VCaP (cell line): Measurements from ENCODE around the gene PIR.
A peak's percentile ranks its signal among the peaks of the same experiment; 100 is the strongest.

Experiments
- H3K27ac ChIP-seq: fragments of 450-650 bp; 2 replicates; pipeline ENCODE4 v1.5.1; 2017
- TF ChIP-seq, protein P1 (sequence below): fragments of 450-650 bp; conservative IDR thresholded peaks from 2 replicates; pipeline ENCODE4 v1.5.1; 2017; ENCODE audit warnings: mild to moderate bottlenecking, moderate library complexity

Gene PIR

DNA sequence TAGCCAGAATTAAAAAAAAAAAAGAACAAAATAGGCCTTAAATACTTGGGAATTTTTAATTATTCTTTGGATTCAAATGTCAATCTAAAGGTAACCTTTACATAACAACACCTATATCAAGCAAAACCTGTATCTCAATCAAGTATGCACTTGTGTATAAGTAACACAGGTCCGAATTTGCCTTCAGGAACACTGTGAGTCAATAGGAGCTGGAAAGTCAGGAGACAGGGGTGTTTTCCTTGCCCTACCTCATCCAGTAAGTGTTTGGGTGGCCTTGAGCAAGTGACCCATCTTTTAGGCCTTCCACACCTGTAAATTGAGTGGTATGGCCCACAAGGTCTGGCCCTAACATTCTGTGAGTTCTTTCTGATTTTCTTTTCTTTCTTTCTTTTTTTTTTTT is 68.1 kb downstream of the PIR start:
- TF ChIP-seq, protein P1, sequence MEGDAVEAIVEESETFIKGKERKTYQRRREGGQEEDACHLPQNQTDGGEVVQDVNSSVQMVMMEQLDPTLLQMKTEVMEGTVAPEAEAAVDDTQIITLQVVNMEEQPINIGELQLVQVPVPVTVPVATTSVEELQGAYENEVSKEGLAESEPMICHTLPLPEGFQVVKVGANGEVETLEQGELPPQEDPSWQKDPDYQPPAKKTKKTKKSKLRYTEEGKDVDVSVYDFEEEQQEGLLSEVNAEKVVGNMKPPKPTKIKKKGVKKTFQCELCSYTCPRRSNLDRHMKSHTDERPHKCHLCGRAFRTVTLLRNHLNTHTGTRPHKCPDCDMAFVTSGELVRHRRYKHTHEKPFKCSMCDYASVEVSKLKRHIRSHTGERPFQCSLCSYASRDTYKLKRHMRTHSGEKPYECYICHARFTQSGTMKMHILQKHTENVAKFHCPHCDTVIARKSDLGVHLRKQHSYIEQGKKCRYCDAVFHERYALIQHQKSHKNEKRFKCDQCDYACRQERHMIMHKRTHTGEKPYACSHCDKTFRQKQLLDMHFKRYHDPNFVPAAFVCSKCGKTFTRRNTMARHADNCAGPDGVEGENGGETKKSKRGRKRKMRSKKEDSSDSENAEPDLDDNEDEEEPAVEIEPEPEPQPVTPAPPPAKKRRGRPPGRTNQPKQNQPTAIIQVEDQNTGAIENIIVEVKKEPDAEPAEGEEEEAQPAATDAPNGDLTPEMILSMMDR: no peak
- H3K27ac ChIP-seq: no peak overlapping the region

DNA sequence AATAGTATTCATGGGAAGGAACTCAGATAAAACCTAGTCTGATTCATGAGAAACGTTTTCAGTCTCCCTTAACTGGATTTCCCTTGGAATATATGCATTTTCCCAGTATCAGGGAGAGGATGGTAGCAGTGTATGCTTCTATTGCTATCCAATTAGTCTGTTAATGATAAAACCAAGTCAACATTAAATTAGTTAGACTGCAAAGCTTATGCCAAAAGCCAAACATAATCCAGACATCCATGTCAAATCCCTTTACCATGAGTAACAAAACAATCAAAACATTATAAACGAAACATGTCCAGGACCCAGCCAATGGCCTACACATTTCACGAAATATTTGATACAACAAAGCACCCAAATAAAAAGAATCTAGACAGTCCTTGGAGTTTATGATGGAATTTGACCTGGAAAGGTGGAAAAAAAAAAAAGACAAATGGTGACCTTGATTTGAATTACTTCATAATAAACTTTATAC is 74.4 kb downstream of the PIR start:
- TF ChIP-seq, protein P1: no peak
- H3K27ac ChIP-seq: no peak overlapping the region

DNA sequence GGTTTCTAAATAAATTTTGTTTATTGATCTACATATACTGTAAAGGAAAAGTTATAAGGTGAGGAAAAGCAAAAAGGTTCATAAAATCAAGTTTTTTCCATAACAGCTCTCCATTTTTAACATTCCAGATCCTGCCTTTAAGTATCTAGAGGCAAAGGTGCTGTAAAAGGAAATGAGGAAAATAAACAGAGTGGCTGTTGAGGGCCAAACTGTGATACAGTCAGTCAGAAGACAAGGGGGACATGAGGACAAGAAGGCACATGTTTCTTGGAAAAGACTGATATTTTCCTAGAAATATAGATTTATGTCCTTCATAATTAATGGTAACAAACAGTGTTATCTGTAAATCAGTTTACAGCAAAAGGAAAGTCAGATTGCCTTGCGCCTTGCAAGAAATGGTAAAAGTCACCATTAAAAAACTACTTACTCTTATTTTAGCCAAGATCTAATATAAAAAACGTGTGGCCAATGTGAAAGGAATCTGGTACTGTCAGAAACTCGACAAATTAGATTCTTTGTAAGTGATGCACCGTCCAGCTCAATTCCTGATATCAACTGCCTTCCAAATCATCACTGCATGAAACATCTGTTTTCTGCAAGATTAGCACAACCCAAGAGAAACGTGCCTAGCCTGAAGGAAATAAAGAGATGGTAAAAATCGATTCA is 75.0 kb downstream of the PIR start:
- no peak overlapping the region for H3K27ac ChIP-seq
- TF ChIP-seq, protein P1: no peak

DNA sequence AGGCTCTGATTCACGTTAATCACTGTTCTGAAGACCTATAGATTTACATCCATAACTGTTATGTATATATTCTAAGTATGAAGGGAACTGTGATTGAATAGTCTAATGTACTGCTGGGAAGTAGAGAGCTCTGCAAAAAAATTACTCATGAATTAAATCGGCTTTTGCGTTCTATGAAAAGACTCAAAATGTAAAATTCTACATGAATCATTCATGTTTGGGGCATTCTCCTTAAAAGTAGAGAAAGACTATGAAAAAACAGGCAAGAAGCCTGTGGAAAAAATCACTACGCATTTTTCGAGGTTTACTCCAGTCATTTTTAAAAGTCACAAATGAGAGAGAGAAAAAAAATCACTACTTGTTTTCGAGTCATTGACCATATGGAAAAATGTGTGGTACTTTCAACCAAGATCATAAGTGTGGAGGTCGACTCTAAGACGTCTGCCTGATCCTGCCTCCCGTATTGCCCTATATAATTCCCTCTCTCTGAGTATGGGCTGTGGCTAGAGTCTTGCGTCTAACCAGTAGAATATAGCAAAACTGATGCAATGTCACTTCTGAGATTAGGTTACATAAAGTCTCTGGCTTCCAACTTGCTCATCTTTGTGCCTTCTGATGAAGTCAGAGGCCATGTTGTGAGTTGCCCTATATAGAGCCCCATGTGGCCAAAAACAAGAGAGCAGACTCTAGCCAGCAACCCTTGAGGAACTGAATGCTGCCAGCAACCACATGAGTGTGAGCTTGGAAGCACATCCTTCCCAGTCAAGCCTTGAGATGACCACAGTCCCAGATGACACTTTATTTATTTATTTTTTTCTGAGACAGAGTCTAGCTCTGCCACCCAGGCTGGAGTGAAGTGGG is 76.8 kb downstream of the PIR start:
- TF ChIP-seq, protein P1: no peak
- H3K27ac ChIP-seq: no peak overlapping the region

DNA sequence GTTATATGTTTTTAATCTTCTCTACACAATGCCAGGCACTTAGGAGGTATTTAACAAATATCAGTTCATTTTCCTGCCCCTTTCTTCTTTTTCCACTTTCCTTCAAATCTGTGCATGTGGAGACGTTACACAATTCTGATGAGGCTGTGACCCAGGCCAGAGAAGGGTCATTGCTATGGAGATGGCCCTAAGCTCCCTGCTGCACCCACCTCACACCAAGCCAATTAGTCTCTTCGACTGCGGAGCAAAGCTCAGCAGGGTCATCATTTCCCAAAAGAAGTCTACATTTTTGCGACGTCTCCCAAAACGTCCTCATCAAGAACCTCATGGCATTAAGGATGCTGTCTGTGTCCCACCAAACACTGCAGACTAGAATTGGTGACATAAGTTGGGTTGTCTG is 80.0 kb downstream of the PIR start:
- TF ChIP-seq, protein P1: no peak
- H3K27ac ChIP-seq: no peak overlapping the region

DNA sequence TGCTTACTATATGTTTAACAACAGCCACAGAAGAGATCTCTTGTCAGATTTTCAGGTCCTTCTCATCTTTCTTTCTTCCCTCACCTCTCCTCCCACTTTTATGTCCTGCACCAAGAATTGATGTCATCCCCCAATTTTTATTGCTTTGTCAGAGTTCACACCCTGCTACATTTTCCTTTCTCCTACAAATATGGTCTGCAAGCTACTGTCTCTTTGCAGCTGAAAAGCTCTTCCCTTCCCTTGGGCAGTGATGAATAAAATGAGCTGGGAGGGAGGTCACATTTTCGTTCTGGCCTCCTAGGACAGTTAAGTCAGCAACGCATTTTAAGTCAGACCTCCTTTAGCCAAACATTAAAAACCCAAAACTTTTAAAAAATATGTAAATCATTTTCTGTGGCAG is 82.2 kb downstream of the PIR start:
- TF ChIP-seq, protein P1: no peak
- H3K27ac ChIP-seq: peak overlapping the region; percentile 63

DNA sequence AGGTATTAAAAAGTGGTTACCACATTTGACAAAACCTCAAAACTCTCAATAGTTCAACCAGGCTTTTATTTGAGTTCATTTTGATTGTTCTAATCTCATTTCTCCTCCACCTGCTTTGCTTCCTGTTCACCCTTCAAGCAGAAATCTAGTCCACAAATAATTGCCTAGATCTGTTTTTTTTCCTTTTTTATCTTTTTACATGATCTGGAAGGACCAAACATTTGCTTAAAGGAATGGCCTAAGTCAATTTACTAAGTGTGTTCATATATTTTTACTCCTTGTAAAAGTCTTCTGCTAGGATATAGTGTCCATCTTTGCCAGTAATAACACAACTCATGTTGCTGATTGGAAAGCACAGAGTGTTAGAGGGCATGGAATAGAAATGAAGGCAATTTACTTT is 82.7 kb downstream of the PIR start:
- TF ChIP-seq, protein P1: no peak
- peak overlapping the region; percentile 63 for H3K27ac ChIP-seq
